NCI-H524 (cell line): Measurements from ENCODE around the gene RBBP8NL.
"Not testable (repeated sequence)": the region's sequence is repeated elsewhere in the genome, so short reads cannot be mapped to it uniquely, and the experiment has no call there.

Experiments
- DNase-seq, 2 experiments: peaks; one replicate each; lab custom pipeline; 2025; lab: John Stamatoyannopoulos, UW

Gene RBBP8NL

DNA sequence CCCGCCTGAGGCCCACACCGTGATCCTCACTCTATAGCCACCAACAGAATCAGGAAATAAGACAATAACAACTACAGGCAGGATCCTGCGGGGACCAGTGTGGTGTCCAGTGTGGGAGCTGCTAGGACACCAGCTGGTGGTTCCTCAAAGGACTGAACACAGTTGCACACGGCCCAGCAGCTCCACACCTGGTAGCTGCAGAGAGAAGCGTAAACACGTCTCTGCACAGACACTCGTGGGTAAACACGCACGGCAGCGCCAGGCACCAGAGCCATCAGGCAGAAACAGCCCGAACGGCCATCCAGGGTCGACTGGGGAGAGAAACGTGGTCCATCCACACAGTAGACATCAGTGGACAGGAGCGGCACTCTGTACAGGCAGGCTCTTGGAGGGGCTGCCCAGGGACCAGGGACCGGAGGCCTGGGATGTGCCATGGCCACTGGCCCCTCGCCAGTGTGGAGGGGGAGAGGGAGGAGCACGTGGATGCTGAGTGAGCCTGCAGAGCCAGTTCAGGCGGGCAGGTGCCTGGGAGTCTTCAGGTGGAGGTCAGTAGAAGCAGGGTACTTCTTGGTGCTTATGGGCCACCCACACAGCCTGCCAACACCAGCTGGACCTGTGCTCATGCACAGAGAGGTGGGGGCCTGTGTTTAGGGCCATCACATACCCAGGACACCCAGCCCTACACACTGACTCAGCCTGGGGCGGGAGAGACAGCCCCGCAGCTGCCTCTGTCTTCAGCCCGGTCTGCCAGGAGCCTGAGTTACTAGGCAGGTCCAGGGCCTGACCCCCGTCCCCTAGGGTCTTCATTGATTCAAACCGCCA lies 52.8 kb downstream of the RBBP8NL start:
- no peak for DNase-seq

DNA sequence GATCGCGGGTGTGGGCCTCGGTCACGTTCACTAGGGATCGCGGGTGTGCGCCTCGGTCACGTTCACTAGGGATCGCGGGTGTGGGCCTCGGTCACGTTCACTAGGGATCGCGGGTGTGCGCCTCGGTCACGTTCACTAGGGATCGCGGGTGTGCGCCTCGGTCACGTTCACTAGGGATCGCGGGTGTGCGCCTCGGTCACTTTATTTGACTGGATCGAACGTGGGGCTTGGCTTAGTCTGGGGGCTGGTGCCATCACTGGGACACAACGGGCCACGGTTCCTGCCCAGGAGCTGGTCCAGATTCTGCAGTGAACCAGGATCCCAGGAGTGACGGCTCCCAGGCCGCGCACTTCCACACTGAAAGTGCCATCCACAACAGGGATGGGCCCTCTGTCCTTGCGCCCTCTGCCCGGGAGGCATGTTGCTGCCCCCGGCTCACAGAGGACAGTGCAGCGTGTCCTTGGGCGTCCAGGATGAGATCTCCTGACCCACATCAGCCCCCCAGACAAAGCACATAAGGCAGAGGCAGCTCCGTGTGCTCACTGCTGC lies 53.6 kb downstream of the RBBP8NL start:
- not testable (repeated sequence) for DNase-seq

DNA sequence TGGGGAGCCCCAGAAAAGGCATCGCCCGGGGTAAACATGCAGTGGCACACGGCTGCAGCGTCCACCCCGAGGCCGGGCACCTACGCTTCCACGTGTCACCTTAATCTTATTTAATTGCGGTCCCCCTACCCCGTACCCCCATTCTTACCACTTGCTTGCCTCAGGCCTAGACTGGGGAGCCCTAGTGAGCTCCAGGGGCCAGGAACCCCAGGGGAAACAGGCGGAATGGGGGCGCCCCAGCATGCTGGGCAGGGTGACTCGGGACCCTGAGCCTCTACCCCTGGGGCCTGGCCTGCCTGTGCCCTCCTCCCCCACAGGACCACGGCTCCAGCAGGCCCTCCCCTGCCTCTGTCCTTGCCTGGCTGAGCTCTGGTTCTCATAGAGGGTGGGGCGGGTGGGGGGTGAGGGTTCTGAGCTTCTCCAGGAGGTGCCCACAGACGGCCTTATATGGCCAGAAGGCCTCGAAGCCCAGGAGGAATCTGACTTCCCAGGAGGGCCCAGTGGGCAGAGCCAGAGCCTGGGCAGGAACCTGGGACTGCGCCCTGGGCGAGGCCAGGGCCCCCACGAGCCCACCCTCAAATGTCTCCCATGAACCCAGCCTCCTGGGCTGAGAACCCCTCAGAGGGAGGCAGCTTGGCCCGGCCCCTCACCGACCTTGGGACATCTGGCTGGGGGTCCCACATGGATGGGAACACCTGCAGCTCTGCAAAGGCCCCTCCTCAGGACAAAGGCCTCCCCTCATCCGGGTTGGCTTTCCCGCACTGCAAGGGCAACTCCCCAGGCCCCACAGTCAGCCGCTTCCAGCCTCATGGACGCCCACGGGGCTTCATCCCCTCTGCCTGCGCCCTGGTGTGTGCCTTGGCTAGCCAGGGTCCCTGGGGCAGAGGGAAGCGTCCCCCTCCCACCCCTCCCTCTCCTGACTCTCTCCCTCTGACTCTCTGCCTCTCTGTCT lies 55.0 kb downstream of the RBBP8NL start:
- no peak for DNase-seq

DNA sequence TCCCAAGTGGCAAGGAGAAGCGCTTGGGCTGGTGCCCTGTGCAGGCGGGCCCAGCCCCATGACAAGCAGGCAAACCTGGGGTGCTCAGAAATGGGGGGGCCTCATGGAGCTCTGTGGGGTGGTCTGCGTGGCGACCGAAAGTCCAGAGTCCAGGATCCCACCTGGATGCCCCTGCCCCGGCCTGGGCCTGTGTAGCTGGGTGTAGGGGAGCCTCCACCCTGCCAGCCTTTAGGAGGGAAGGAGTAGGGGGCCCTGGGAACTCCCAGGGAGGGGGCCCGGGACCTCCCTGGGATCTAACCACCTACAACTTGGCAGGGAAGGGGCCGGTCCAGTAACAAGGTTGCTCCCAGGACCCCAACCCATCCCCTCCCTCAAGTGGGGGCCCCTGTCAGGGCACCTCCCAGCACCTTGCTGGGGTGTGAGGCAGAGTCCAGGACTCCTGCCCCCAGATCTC lies 55.7 kb downstream of the RBBP8NL start:
- no peak for DNase-seq

DNA sequence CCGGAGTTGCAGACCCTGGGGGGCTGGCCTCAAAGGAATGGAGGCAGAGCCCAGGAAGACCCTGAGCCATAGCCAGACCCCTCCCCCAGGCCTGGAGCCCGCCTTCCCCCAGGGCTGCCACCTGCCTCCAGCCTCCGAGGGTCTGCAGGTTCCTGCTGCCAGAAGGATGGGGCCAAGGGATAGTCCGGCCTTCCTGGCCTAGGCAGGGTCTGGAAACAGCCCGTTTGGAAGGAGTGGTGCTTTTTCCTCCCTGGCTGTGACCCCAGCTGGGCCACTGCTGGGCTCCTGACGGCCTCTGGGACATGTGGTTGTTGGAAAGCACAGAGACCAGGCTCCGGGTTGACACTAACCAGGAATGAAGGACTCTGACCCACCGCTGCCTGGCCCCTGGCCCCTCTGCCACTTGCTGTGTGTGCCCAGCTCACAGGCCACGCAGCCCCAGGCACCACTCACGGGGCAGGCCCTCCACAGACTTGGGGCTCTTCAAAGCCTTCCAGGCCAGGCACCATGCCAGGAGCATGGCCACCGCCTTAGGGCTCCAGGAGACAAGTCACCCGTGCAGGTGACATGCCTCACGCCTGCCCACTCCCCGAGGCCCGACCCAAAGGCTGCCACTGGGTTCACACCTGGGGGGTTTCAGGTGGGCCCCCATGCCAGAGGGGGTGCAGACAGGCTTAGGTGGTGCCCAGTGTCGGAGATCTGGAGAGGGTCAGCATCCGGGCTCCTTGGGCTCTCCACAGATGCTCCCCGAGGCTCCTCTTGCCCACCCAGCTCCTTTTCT lies 56.3 kb downstream of the RBBP8NL start:
- DNase-seq: no peak

DNA sequence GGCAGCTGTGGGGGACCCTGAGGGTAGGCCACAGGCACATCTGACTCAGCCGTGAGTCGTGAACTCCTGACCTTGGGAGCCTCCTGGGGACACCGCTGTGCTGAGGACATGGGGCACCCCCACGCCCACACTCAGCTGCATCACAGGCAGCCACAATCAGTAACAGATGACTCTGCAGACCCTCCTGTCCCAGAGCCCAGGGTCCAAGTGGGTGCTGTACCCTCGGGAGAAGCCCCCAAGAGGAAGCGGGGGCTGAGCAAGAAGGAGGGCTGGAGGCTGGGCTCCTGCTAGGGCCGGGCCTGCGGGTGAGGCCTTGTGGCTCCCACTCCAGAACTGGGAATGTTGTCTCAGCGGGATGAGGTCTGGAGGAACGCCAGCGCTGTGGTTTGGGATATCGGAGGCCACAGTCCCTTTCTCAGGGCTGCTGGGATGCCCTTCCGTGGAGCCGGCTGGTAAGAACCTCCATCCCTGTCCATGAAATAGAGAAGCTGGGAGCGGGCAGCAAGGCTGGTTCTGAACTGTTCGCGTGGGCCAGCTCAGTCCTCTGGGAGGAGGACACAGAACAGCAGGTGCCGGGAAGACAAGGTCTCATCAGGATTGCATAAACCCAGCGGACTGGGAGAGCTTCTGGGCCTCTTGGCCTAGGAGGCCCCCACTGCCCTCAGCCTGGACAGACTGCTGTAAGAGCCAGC lies 57.1 kb downstream of the RBBP8NL start:
- DNase-seq: no peak

DNA sequence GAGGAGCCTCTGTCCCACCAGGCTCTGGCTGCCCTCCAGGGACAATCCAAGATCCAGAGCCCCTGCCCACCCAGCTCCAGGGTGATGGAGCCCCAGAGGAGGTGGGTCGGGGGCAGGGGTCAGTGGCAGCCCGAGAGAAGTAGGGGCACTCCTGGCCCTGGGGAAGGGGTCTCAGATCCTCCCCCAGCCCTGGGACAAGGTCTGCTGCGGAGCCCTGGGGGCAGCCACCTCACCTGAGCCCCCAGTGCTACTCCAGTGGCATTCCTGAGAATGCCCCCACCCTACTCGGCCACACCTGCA lies 57.6 kb downstream of the RBBP8NL start:
- no peak for DNase-seq

DNA sequence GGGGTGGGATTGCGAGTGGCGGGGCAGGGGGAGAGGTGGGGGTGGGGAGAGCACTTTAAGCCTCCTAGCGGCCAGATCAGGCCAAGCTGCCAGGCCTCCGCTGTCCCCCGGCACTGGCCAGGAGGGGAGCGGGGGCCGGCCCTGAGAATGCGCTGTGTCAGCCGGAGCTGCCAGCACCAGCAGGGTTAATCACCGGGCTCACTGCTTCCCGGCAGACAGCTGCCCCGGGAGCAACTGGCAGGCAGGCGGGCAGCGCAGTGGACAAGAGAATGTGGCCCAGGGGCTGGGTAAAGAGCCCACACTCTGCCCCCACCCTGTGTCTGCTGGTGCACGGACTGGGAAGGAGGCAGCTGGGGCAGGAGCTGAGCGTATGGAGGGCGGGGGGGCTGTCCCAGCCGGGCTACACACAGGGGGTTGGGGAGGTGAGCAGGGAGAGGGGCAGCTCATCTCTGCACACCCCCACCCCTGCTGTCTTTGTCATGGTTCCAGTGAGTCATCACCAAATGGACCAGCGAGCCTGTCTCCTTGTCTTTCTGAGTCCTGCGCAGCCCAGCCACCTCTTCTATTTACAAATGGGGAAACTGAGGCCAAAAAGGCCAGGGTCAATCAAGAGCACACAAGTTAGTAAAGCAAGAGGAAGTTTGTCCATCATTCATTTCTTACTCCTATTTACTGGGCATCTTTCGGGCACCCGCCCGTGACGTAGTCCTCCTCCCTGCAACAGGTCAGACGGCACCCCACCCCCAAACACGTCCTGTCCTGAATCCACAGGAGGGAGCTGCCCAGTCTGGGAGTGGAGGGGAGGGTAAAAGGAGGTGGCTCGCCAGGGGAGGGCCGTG lies 58.1 kb downstream of the RBBP8NL start:
- DNase-seq: peak in 1 of 2 experiments; percentile 31

DNA sequence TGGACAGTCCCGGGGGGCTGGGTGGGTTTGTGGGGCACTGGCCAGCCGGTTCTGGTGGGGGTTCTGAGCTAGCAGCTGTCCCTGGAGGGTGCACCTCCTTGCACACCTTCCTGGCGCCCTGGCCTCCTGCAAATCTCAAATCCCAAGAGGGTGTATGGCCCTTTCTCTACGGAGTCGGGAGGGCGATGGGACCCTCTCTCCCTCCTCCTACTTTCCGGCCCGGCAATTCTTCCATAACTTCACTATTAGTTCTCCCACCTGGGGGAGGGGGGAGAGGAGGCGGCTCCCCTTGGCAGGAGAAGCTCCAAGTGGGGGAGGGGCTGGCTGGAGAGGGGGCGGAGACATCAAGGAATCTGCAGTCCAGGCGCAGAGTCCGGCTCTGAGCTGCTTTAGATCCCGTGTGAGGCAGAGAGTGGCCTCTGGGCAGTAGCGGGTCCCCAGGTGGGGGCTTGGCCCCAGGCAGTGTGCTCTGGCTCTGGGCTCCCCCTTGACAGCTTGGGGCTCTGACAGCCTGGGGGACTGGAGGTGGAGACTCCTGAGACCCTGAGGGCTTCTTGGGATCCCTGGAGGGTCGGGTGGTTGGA lies 58.9 kb downstream of the RBBP8NL start:
- peak in 1 of 2 experiments; percentile 30 for DNase-seq

DNA sequence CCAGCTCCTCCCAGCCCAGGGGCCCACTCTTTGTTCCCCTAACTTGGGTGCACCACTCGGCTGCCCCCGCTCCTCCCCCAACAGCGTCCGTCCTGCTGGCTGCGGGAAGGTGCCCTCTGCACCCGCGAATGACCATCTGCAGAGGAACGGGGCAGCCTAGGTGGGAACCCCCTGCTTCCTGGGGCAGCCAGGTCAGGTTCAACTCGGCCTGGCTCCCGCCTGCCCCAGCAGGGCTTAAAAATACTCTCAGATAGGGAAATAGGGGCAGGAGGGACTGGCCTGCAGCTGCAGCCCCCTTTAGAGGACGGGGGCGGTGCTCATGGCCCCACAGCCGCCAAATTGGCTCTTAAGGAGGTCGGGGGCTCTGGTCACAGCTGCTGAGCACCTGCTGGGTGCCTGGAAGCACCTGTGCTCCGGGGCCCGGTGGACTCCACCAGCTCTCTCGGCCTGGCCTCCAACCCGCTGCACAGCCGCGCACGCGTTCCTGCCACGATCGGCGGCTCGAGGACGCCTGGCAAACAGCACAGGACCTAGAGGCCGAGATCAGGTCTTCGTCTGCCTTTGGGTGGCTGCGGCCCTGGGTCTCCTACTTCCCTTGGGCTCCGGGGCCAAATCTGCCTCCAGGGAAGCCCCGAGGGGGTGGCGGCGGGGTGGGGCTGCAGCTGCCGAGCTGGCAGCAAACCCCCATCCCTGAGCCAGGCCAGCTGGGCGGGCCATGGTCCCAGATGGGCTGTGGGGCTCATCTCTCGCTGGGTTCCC lies 59.5 kb downstream of the RBBP8NL start:
- peak; percentile 50 to 60 for DNase-seq

DNA sequence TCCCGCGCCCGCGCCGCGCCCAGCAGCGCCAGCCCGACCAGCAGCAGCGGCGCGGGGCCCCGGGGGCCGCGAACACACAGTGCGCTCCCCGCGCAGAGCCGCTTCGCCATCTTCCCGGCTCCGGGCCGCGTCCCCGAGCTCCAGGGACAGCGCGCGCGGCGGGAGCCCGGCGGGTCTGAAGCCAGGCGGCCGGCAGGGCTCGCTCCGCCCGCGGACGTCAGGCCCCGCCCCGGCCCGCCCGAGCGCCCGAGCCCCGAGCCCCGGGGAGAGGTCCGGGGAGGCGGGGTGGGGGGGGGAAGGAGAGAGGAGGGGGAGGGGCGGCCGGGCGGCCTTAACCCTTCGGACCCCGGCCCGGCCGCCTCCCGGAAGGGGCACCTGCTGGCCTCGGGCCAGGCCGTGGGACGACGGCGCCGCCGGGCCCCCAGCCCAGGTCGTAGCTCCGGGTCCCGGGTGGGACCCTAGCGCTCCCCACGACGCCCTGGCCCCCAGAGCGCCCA lies 60.2 kb downstream of the RBBP8NL start, which contains the start of gene LAMA5:
Gene LAMA5 (minus strand): TSS at position 177 of the 497 bp plus-strand sequence. CDS start 67 bp downstream, at position 110.
- DNase-seq: no peak

DNA sequence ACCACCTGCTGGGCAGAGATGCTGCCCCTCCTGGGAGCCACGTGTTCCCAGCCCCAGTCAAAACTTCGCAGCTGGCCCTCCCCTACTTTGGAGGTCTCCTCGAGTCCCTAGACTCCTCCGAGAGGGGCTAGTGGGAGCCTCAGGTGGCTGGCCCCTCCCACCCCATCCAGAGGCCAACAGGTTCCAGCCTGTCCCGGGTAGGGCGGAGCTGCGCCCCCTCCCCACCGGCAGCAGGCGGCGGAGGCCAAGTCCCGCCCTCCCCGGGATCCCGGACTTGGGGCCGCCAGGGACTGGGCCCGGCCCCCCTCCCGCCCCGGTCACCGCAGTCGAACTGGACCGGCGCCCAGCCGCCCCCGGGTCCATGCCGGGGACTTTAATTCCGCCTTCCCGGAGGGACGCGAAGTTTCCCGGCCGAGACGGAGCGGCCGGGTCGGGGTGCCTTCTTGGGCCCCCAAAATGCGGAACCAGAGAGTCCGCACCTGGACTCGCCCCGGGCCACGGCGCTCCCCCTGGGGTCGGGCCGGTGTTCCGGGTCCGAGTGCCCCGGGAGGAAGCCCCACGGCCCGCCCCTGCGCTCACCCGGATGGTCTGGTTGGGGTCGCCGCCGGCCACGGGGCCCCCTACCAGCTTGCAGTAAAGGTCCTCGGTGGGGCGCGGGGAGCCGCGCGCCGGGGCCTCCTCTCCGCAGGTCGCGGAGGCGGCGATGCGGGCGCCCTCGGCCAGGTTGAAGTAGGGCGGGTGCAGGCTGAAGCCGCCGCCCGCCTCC lies 60.8 kb downstream of the RBBP8NL start:
- DNase-seq: peak in 1 of 2 experiments; percentile 18

DNA sequence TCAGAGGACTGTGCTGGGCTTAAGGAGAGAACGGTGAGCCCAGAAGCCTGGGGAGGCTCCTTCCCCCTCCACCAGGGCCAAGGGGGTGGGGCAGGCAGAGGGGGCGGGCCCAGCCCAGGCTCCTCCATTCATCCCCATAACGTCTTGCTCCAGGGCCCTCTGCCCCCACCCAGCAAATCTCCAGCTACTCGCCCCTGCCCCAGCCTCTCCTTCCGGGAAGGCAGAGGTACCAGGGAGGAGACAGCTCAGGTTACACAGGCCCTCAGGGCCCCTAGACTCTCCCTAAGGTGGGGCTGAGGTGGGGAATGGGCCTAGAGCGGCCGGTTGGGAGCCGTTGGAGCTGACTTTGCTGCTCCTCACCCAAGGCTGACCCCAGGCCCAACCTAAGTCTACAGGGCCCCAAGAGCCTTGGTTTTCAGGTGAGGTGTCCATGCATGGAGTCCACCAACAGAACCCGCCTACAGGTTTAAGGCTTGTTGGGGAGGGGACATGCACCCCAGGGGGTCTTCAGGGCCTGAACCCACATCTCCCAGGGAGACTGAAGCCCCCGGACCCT lies 61.4 kb downstream of the RBBP8NL start:
- DNase-seq: no peak

DNA sequence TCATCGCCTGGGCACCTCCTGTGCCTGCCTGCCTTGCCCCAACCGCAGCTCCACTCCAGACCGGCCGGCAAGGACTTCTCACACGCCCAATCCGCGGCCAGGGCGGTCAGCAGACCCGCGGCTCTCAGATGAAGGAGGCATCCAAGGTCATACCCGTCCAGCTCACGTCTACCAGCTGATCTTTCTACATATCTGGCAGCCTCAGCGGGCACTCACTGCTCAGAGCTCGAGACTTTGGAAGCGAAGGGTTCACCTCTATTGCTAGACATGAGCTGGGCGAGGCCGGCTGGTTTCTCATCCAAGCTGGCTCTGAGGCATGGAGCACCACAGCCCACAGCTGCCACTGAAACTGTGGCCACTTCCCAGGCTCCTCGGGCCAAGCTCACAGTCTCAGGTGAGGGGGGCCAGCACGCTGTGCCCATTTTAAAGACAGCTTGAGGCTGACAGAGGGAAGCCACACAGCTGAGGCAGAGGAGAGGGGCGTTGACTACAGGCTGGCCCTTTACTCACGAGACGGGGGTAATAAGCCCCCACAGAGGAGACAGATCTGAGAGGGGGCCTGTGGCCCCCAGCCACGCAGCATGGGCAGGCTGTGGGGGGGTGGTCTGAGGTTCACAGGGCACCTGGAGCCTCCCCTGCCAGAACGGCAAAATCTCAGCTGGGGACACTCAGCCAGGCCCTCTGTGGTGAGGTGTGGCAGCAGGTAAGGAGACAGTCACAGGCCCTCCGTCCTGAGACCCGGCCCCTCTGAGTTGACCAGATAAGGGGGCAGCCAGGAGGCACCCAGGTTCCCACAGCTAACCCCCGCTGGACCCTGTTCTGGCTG lies 62.2 kb downstream of the RBBP8NL start:
- no peak for DNase-seq

DNA sequence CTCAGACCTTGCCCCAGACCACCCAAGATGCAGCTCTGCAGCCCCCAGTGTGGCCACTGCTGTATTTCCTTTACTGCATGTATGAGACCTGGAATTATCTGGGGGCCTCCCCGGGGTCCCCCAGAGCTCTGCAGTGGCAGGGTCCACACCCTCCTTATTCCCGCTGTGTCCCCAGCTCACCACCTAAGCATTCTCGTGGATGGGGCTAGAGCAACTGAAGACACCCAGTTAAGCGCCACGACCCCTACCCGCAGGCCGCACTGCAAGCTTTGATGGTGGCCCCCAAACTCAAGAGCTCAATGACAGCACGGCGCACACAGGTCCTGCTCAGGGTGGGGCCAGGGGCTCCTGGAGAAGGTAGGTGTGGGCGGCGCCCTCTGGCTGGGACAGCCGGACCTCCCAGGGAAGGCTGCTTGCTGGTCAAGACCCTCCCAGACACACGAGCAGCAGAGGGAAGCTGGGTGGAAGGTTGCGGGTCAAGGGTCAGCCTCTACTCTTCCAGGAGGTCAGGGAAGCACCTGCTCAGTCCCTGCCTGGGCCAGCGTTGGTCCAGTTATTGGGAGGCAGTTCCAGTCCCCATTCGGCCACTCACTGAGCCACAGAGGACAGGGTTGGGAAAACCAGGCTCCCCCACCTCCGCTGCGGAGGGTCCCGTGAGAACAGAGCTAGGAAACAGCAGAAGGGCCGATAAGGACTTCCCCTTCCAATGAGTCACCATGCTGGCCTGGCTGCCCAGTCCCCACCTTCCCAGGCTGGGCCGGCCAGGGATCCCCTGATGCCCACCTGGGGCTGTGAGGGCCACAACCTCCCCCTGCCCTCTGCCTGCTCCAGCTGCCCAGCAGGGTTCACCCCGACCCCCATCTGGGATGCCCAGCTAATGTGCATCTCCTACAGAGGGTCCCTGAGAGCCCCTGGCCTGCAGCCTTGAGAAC lies 63.2 kb downstream of the RBBP8NL start:
- no peak for DNase-seq
